ENCODE results near the gene OSBPL3. TPM values are rescaled to one million over a fixed set of nuclear protein-coding genes. Genes with fewer than 3 reads are reported as not detected.

OSBPL3 gene
- total RNA-seq, 1 donor from 2014 or later, result 59.2 TPM

DNA sequence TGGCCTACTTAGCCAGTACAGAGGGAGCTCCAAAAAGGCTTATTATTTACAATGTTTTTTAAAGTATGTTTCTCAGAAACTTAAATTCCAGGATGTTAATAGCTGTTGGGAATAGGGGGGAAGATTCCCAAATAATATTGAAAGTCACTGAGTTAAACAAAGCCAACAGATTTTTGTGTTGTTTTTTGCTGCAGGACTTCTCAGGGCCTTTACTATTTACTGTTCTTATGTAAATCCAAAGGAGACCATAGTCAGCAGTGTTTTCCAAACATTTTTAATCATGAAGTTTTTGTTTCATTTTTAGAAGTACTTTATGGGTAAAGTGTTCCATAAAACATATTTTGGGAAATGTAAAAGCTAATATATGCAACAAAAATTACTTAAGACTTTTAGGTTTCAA is 122.4 kb downstream of the OSBPL3 start:
- TF ChIP-seq POLR2A (IDR thresholded peaks at IDR 0.05), result no peak
- no peak for TF ChIP-seq POLR2AphosphoS5 (IDR thresholded peaks at IDR 0.05; ENCODE audit: insufficient read depth in 1 of 2, low read depth in 1 of 2)
- Histone ChIP-seq H3K4me3 (no peak overlapping the region), H3K27ac (no peak overlapping the region), H3K4me1 (peaks cover 7% of the 10 kb centered on the region), H3K36me3 (no peaks in the 10 kb centered on the region), H3K9me3 (no peaks in the 10 kb centered on the region), H3K27me3 (no peaks in the 10 kb centered on the region)
- no peak for DNase-seq (ENCODE audit: extremely low spot score in 2 of 2)
- intact Hi-C loops (cut with DNase I), result no loop called here

DNA sequence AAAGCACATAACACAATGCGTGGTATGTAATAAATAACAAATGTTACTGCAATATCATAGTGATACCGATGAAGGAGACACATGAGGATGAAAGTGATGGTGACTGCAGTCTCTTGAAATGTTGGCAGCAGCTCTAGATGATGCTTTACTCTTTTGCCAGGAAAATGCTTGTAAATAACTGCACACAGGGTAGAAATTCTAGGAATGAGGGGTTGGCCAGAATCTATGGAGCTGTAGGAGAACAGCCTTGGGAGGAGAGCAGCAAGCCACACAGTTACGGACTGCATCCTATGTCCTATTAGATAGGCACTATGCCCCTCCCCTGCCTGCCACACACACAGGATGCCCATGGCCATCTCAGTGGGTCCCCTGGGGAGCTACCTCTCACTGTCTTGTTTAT is 125.1 kb downstream of the OSBPL3 start:
- Histone ChIP-seq H3K4me3 (no peak overlapping the region), H3K4me1 (peaks cover 7% of the 10 kb centered on the region), H3K27me3 (no peaks in the 10 kb centered on the region), H3K27ac (no peak overlapping the region), H3K9me3 (no peaks in the 10 kb centered on the region), H3K36me3 (peaks cover 0 to 5% of the 10 kb centered on the region in 2 donors)
- no peak for DNase-seq (ENCODE audit: extremely low spot score in 2 of 2)
- TF ChIP-seq POLR2A (IDR thresholded peaks at IDR 0.05) (no peak), POLR2AphosphoS5 (IDR thresholded peaks at IDR 0.05; ENCODE audit: insufficient read depth in 1 of 2, low read depth in 1 of 2) (no peak)
- TF ChIP-seq, protein P1, sequence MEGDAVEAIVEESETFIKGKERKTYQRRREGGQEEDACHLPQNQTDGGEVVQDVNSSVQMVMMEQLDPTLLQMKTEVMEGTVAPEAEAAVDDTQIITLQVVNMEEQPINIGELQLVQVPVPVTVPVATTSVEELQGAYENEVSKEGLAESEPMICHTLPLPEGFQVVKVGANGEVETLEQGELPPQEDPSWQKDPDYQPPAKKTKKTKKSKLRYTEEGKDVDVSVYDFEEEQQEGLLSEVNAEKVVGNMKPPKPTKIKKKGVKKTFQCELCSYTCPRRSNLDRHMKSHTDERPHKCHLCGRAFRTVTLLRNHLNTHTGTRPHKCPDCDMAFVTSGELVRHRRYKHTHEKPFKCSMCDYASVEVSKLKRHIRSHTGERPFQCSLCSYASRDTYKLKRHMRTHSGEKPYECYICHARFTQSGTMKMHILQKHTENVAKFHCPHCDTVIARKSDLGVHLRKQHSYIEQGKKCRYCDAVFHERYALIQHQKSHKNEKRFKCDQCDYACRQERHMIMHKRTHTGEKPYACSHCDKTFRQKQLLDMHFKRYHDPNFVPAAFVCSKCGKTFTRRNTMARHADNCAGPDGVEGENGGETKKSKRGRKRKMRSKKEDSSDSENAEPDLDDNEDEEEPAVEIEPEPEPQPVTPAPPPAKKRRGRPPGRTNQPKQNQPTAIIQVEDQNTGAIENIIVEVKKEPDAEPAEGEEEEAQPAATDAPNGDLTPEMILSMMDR (IDR thresholded peaks at IDR 0.05), result no peak
- intact Hi-C loops (cut with DNase I), result no loop called here

DNA sequence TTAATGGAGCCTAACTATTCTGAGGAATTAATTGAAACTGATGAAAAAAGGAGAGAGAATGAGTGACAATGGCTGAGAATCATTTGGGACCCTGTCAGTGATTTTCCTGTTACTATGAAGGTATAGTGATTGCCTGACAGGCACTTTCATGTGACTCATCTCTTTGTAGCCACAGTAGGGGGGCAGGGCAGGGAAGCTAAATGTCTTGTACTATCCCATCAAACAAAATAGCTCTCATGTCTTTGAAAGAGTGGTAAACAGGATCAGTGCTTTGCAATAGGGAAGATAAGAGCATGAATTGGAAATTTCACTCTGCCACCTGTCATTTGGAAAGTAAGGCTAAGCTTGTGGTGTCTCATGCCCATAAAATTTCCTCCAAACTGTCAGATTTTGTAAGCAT is 128.2 kb downstream of the OSBPL3 start:
- Histone ChIP-seq H3K9me3 (no peaks in the 10 kb centered on the region), H3K4me1 (peaks cover 7% of the 10 kb centered on the region), H3K27ac (no peak overlapping the region), H3K4me3 (no peak overlapping the region), H3K36me3 (peaks cover 0 to 6% of the 10 kb centered on the region in 2 donors), H3K27me3 (no peaks in the 10 kb centered on the region)
- DNase-seq (ENCODE audit: extremely low spot score in 2 of 2), result no peak
- TF ChIP-seq, protein P1 (IDR thresholded peaks at IDR 0.05), result no peak
- TF ChIP-seq POLR2A (IDR thresholded peaks at IDR 0.05), result no peak
- TF ChIP-seq POLR2AphosphoS5 (IDR thresholded peaks at IDR 0.05; ENCODE audit: insufficient read depth in 1 of 2, low read depth in 1 of 2), result no peak
- intact Hi-C loops (cut with DNase I), result no loop called here

DNA sequence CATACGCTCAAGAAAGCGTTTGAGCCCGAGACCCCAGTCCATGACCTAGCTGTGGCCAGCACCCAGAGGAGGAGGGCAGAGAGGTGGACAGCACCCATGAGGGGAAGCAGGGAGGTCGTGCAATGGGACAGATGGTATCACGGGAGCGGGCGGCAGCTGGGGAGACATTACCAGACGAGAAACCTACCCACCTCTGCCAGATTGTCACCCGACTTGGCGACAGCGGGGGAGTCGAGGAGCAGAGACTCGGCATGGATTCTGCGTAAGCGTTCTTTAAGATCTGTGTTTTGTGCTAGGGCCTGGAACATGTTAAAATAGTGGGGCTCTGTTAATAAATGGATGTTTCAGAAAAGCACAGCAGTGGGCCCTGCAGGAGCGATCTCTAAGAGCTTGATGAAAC is 131.1 kb downstream of the OSBPL3 start:
- intact Hi-C loops (cut with DNase I), result no loop called here
- Histone ChIP-seq H3K4me3 (no peak overlapping the region), H3K27ac (no peak overlapping the region), H3K4me1 (no peaks in the 10 kb centered on the region), H3K36me3 (peaks cover 0 to 6% of the 10 kb centered on the region in 2 donors), H3K27me3 (no peaks in the 10 kb centered on the region), H3K9me3 (no peaks in the 10 kb centered on the region)
- TF ChIP-seq POLR2A (IDR thresholded peaks at IDR 0.05), result no peak
- TF ChIP-seq, protein P1 (IDR thresholded peaks at IDR 0.05), result no peak
- no peak for TF ChIP-seq POLR2AphosphoS5 (IDR thresholded peaks at IDR 0.05; ENCODE audit: insufficient read depth in 1 of 2, low read depth in 1 of 2)
- DNase-seq (ENCODE audit: extremely low spot score in 2 of 2), result no peak

DNA sequence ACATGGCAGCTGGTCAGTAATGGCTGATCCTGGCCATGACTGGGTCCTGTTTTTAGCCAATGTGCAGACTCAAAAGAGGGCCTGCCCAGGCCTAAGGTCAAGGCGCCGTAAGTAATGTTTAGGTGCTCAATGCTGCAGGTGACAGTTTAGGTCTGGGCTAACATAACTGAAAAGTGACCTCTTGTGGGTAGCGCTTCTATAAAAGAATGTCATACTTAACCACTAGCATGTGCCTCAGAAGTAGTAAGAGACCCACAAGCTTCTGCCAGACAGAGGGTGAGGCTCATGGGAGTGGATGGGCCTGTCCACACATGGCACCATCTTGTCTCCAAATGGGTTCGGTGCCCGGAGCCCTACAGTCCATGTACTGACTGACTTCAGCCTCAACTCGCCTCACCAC is 132.2 kb downstream of the OSBPL3 start:
- H3K36me3 ChIP-seq, result peaks cover 0 to 6% of the 10 kb centered on the region in 2 donors
- TF ChIP-seq, protein P1 (IDR thresholded peaks at IDR 0.05), result no peak
- no peak for TF ChIP-seq POLR2AphosphoS5 (IDR thresholded peaks at IDR 0.05; ENCODE audit: insufficient read depth in 1 of 2, low read depth in 1 of 2)
- TF ChIP-seq POLR2A (IDR thresholded peaks at IDR 0.05), result no peak
- H3K9me3 ChIP-seq, result no peaks in the 10 kb centered on the region
- no peak overlapping the region for H3K27ac ChIP-seq
- DNase-seq (ENCODE audit: extremely low spot score in 2 of 2), result no peak
- H3K4me1 ChIP-seq, result no peaks in the 10 kb centered on the region
- H3K27me3 ChIP-seq, result no peaks in the 10 kb centered on the region
- no peak overlapping the region for H3K4me3 ChIP-seq
- intact Hi-C loops (cut with DNase I), result no loop called here
